ENCODE data around the gene OBSCN. TPM values are rescaled to one million over a fixed set of nuclear protein-coding genes. Genes with fewer than 3 reads are reported as not detected.

The OBSCN gene
- total and polyA plus RNA-seq, 2 donors (not counting 3 experiments of a cell fraction or from before 2014, with no cell fraction given): 1.5 to 2.9 TPM

DNA sequence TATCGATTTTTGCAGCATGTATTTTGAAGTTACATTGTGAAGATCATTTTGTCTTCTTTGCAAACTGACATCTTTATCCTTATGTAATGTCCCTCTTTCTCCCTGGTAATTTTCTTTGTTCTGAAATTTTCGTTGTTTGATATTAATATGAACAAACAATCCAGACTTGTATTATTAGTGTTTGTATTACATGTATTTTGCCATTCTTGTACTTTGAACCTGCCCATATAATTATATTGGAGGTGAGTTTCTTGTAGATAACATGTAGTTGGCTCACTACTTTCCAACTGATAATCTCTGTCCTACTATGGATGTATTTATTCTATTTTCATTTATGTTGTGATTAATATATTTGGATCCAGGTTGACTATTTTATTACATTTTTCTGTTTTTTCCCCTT, 27.1 kb downstream of the OBSCN start:
- BruUV-seq (replicated peaks): no TSS peak

More for the DNA sequence above, 27.1 kb downstream of the OBSCN start:
- TF ChIP-seq EZH2 (IDR thresholded peaks at IDR 0.05; ENCODE audit: borderline replicate concordance, low read depth, low read length, severe bottlenecking) (no peak), MYC (IDR thresholded peaks at IDR 0.05; ENCODE audit: low read depth, low read length) (no peak), POLR2AphosphoS5 (IDR thresholded peaks at IDR 0.05; ENCODE audit: insufficient read depth, low read depth, low read length) (no peak), GATA2 (IDR thresholded peaks at IDR 0.05; ENCODE audit: insufficient read depth, insufficient read length, low read depth, low read length) (no peak), JUN (IDR thresholded peaks at IDR 0.05; ENCODE audit: borderline replicate concordance, insufficient read depth, insufficient read length, low read depth) (no peak), POLR2A (IDR thresholded peaks at IDR 0.05; ENCODE audit: low read depth, low read length) (no peak), FOS (IDR thresholded peaks at IDR 0.05; ENCODE audit: borderline replicate concordance, insufficient read depth, low read length) (no peak)
- TF ChIP-seq, protein P1, sequence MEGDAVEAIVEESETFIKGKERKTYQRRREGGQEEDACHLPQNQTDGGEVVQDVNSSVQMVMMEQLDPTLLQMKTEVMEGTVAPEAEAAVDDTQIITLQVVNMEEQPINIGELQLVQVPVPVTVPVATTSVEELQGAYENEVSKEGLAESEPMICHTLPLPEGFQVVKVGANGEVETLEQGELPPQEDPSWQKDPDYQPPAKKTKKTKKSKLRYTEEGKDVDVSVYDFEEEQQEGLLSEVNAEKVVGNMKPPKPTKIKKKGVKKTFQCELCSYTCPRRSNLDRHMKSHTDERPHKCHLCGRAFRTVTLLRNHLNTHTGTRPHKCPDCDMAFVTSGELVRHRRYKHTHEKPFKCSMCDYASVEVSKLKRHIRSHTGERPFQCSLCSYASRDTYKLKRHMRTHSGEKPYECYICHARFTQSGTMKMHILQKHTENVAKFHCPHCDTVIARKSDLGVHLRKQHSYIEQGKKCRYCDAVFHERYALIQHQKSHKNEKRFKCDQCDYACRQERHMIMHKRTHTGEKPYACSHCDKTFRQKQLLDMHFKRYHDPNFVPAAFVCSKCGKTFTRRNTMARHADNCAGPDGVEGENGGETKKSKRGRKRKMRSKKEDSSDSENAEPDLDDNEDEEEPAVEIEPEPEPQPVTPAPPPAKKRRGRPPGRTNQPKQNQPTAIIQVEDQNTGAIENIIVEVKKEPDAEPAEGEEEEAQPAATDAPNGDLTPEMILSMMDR (IDR thresholded peaks at IDR 0.05; ENCODE audit: extremely low read depth in 1 of 2, insufficient read depth in 1 of 2, low read depth in 1 of 2, low read length in 2 of 2): no peak
- TF ChIP-seq, protein P2, sequence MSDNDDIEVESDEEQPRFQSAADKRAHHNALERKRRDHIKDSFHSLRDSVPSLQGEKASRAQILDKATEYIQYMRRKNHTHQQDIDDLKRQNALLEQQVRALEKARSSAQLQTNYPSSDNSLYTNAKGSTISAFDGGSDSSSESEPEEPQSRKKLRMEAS (IDR thresholded peaks at IDR 0.05; ENCODE audit: insufficient read depth, insufficient read length): no peak
- no peak for DNase-seq (ENCODE audit: low read depth, low spot score)
- Histone ChIP-seq H3K79me2 (ENCODE audit: control insufficient read depth, insufficient read depth, low read length) (no peaks in the 10 kb centered on the region), H4K20me1 (replicated peaks; ENCODE audit: control insufficient read depth, extremely low read depth, insufficient read depth, low read length) (no peaks in the 10 kb centered on the region), H3K4me1 (ENCODE audit: control insufficient read depth, extremely low read depth, insufficient read depth, low read length) (no peaks in the 10 kb centered on the region), H3K27ac (ENCODE audit: insufficient read depth, low read depth, low read length) (no peak overlapping the region), H3K9me3 (replicated peaks; ENCODE audit: control insufficient read depth, insufficient read depth, low read length) (no peaks in the 10 kb centered on the region), H3K4me3 (replicated peaks in 1 of 3; ENCODE audit: insufficient read depth in 1 of 3, low read depth in 1 of 3, low read length in 3 of 3) (no peak overlapping the region), H3K36me3 (ENCODE audit: control insufficient read depth in 2 of 2, extremely low read depth in 1 of 2, insufficient read depth in 2 of 2, low read length in 2 of 2) (no peaks in the 10 kb centered on the region), H3K9ac (replicated peaks; ENCODE audit: extremely low read depth, insufficient read depth, low read length) (no peak overlapping the region), H2AFZ (ENCODE audit: low read depth, low read length) (no peak overlapping the region), H3K27me3 (ENCODE audit: control insufficient read depth in 2 of 2, insufficient read depth in 2 of 2, low read length in 2 of 2) (peaks cover 2 to 13% of the 10 kb centered on the region in 2 experiments), H3K9me1 (replicated peaks; ENCODE audit: control insufficient read depth, extremely low read depth, insufficient read depth, low read length) (no peaks in the 10 kb centered on the region), H3K4me2 (ENCODE audit: insufficient read depth, low read length) (no peak overlapping the region)
- ChIA-PET POLR2A (no interaction called here), CTCF (no interaction called here)
- intact Hi-C loops (cut with micrococcal nuclease) (loop anchor here (5.0 kb wide), 1 partner anchor 42 kb away; no protein-coding TSS in a partner anchor), dilution Hi-C loops (cut with MboI; ENCODE audit: extremely low pct_ligation_motif_present, low sequenced_read_pairs) (no loop called here)
- no peak for FAIRE-seq
